GM10248 (cell line): Measurements from ENCODE around the gene NAPG.
"Not testable (repeated sequence)": the region's sequence is repeated elsewhere in the genome, so short reads cannot be mapped to it uniquely, and the experiment has no call there.

Source experiments
- CTCF ChIA-PET: fragments of 300-600 bp; sonication (Branson Sonifier 250); formaldehyde crosslinking; extraction: SDS; loops from one replicate; lab custom pipeline; 2021; ENCODE audit warnings: antibody characterized with exemption; lab: Yijun Ruan, JAX
- POLR2A ChIA-PET: fragments of 350-650 bp; sonication (Branson Sonifier 250); formaldehyde crosslinking; extraction: SDS; loops from one replicate; lab custom pipeline; 2020; ENCODE audit warnings: antibody characterized with exemption; lab: Yijun Ruan, JAX
- DNase-seq: peaks from one replicate; pipeline ENCODE4 v3.0.0; 2012; ENCODE audit errors: extremely low spot score
- TF ChIP-seq, protein P1 (sequence below): IDR thresholded peaks from 2 replicates; pipeline ENCODE4 v1.5.1; 2012; ENCODE audit warnings: mild to moderate bottlenecking, low read depth; ENCODE audit errors: extremely low read depth, missing control alignments, control extremely low read depth

Gene NAPG

DNA sequence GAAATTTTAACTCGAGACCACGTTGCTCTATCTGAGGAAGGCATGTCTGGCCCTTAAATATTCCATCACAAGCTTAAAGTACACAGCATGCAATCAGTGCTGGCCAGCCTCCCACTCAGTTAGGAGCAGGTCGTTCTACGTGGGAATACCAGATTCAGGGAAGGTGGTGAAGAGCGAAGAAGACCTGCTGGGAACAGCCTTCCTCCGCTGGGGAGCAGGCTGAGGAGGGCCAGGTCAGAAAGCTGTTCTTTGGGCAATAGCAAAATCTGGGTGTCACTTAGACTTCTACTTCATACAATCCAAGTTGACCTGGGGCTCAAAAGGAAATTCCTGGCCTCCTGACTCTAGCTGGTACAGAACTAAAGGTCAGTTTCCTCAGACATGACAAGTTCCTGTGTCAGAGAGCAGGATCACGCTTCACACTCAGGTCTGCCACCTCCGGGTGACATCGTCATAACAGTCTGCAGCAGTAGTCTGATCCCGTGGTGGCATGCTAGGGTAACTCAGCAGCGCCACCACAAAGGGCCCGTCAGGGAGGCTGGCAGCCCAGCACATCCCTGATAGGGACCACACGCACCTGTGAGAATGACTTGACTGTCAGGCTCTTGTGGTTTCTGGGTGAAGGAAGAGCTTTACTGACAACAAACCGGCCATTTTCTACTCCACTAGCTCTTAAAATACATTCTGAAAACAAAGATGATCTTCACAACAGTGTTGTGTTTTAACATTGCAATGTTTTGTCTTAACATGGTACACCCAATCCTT lies 35.2 kb upstream of the NAPG start:
- TF ChIP-seq, protein P1, sequence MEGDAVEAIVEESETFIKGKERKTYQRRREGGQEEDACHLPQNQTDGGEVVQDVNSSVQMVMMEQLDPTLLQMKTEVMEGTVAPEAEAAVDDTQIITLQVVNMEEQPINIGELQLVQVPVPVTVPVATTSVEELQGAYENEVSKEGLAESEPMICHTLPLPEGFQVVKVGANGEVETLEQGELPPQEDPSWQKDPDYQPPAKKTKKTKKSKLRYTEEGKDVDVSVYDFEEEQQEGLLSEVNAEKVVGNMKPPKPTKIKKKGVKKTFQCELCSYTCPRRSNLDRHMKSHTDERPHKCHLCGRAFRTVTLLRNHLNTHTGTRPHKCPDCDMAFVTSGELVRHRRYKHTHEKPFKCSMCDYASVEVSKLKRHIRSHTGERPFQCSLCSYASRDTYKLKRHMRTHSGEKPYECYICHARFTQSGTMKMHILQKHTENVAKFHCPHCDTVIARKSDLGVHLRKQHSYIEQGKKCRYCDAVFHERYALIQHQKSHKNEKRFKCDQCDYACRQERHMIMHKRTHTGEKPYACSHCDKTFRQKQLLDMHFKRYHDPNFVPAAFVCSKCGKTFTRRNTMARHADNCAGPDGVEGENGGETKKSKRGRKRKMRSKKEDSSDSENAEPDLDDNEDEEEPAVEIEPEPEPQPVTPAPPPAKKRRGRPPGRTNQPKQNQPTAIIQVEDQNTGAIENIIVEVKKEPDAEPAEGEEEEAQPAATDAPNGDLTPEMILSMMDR: peak; percentile 41
- POLR2A ChIA-PET: no interaction called here
- CTCF ChIA-PET: interaction anchor here (0.8 to 5.3 kb wide), 13 partner anchors 10 to 663 kb away, joined by 3 to 40 read pairs (median 3); no protein-coding TSS in a partner anchor
- peak; percentile 70 for DNase-seq

DNA sequence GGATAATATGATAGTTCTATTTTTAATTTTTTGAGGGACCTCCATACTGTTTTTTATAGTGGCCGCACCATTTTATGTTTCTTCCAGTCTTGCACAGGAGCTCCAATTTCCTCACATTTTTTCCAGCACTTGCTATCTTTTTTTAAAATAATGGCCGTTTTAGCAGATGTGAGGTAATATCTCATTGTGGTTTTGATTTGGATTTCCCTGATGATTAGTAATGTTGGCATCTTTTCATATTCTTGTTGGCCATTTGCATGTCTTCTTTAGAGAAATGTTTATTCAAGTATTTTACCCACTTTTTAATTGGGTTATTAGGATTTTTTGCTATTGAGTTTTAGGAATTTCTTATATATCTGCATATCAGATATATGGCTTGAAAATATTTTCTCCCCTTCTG lies 29.9 kb upstream of the NAPG start:
- DNase-seq: no peak
- POLR2A ChIA-PET: no interaction called here
- TF ChIP-seq, protein P1: no peak

DNA sequence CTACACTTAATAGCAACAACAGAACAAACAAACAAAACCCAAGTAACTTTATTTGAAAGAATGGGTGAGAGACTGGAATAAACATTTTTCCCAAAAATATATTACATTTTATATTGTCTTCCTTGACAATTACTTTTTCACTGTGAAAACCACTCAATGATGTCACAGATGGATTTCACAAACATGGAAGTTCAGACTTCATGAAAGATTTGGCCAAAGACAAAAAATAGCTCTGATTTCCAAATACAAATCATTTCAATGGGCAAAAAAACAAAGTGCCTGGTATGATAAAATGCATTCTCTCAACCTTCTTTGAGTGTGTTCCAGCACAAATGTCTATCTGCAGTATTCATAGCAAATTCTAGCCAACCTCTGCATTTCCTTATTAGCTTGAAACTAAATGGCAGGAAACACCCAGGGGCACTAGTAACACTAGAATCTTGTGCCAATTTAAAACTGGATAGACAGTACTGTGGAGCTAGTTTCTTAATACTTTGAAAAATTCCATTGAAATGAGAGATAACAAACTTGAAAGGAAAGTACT lies 28.5 kb upstream of the NAPG start:
- no peak for DNase-seq
- CTCF ChIA-PET: interaction anchor here (1.1 to 1.9 kb wide), 4 partner anchors 13 to 22 kb away, joined by 3 to 5 read pairs (median 4); no protein-coding TSS in a partner anchor
- TF ChIP-seq, protein P1: no peak
- POLR2A ChIA-PET: no interaction called here

More for the DNA sequence above, 29.9 kb upstream of the NAPG start:
- CTCF ChIA-PET: interaction anchor here (1.9 kb wide), 1 partner anchor 13 kb away, joined by 5 read pairs; no protein-coding TSS in a partner anchor

DNA sequence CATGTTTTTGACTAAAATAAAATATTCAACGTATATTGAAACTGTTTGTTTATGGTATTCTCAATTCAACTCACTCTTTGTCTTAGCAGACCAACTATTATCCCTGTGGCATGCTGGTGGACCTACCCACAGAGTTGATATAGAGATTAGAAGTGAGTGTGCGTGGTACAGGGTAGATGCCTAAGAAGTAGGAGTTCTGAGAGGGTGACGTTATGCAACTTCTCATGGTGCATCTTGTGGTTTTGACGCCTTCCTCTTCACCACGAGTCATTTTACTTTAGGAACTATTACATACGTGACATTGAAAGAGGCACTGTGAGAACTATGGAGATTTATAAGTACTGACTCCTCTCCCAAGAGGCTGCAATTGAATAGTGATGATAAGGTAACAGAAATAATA lies 26.6 kb upstream of the NAPG start:
- POLR2A ChIA-PET: no interaction called here
- TF ChIP-seq, protein P1: no peak
- no peak for DNase-seq
- CTCF ChIA-PET: no interaction called here

DNA sequence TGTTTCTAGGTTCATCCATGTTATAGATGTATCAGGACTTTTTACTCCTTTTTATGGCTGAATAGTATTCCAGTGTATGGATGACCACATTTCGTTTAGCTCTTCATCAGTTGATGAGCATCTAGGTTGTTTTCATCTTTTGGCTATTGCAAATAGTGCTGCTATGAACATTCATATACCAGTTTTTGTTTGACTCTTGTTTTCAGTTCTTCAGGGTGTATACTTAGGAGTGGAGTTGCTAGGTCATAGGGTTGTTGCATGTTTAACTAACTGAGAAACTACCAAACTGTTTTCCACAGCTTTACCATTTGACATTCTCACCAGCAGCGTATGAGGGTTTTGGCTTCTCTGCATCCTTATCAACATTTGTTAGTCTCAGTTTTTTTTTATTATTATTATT lies 25.8 kb upstream of the NAPG start:
- ChIA-PET CTCF (interaction anchor here (1.3 kb wide), 1 partner anchor 485 kb away, joined by 3 read pairs; no protein-coding TSS in a partner anchor), POLR2A (no interaction called here)
- DNase-seq: no peak
- TF ChIP-seq, protein P1: no peak

DNA sequence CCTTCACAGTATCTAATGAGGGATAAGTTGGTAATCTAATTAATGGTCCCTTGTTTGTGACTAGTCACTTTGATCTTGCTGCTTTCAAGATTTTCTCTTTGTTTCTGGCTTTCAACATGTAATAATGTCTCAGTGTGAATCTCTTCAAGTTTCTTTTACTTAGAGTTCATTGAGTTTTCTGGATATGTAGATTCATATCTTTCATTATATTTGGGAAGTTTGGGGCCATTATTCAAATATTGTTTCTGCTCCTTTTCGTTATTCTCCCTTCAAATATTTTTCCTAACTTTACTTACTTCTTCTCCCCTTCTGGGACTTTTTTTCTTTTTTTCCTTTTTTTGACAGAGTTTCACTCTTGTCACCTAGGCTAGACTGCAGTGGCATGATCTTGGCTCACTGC lies 21.1 kb upstream of the NAPG start:
- no peak for DNase-seq
- ChIA-PET POLR2A (no interaction called here), CTCF (no interaction called here)
- TF ChIP-seq, protein P1: no peak

DNA sequence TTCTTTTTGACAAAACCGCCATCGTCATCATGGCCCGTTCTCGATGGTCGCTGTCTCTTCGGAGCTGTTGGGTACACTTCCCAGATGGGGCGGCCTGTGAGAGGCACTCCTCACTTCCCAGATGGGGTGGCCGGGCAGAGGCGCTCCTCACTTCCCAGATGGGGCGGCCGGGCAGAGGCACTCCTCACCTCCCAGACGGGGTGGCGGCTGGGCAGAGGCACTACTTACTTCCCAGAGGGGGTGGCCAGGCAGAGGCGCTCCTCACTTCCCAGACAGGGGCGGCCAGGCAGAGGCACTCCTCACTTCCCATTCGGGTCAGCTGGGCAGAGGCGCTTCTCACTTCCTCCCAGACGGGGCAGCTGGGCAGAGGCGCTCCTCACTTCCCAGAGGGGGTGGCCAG lies 19.9 kb upstream of the NAPG start:
- DNase-seq, CTCF ChIA-PET, POLR2A ChIA-PET: not testable (repeated sequence)
